ENCODE measurements around the gene ESAM. TPM values are rescaled to one million over a fixed set of nuclear protein-coding genes. Genes with fewer than 3 reads are reported as not detected.

ESAM gene
- total RNA-seq, 1 donor from 2014 or later = 0.85 TPM

DNA sequence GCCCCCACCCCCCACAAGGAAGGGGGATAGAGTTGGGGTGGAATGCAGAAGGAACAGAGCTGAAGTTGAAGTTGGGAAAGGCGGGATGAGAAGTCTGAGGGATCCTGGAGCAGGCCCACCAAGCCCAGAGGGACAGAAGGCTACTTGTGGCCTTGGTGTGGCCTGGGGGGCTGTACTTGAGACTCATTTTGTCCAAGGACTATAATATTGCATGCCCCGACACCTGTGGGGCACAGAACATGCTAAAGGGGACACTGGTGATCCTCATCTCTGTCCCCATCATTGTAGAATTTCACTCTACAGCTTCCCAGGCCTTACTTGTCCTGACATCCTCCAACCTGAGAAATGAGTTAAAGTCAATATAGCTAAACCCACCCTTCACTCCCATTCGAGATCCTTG, 1.3 kb downstream of the ESAM start:
- H3K36me3 Mint-ChIP-seq = peaks cover 6% of the 10 kb centered on the region
- H3K4me1 Mint-ChIP-seq = peaks cover 27% of the 10 kb centered on the region
- H3K9me3 Mint-ChIP-seq = no peaks in the 10 kb centered on the region
- DNase-seq (ENCODE audit: low spot score in 2 of 2, unreplicated experiment in 2 of 2) = no peak
- H3K4me3 Mint-ChIP-seq = no peak overlapping the region
- H3K27me3 Mint-ChIP-seq (ENCODE audit: low read depth) = peaks cover 72% of the 10 kb centered on the region
- TF ChIP-seq, protein P1, sequence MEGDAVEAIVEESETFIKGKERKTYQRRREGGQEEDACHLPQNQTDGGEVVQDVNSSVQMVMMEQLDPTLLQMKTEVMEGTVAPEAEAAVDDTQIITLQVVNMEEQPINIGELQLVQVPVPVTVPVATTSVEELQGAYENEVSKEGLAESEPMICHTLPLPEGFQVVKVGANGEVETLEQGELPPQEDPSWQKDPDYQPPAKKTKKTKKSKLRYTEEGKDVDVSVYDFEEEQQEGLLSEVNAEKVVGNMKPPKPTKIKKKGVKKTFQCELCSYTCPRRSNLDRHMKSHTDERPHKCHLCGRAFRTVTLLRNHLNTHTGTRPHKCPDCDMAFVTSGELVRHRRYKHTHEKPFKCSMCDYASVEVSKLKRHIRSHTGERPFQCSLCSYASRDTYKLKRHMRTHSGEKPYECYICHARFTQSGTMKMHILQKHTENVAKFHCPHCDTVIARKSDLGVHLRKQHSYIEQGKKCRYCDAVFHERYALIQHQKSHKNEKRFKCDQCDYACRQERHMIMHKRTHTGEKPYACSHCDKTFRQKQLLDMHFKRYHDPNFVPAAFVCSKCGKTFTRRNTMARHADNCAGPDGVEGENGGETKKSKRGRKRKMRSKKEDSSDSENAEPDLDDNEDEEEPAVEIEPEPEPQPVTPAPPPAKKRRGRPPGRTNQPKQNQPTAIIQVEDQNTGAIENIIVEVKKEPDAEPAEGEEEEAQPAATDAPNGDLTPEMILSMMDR (IDR thresholded peaks at IDR 0.05; ENCODE audit: unreplicated experiment) = no peak
- no peak overlapping the region for H3K27ac Mint-ChIP-seq

DNA sequence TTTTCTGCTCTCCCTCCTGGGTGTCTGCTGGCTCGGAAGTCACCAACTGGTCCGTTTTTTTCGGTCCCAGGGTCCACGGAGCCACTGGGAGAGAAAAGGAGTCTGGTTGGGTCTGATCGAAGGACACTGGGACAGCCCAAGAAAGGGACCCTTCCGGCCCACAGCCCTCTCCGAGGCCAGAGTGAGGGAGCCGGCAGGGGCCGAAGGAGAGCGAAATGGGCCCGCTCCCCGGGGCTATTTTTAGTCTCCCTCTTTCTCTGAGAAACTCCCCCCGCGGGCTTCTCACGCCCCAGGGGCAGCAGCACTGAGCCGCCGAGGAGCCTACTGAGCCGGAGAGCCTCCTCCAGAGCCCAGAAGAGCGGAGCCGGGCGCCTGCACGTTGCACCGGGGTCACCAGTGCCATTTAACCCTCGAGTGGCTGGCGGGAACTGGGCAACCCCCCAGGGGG, 1.9 kb downstream of the ESAM start:
- TF ChIP-seq, protein P1 (IDR thresholded peaks at IDR 0.05; ENCODE audit: unreplicated experiment) = no peak
- no peak overlapping the region for H3K27ac Mint-ChIP-seq
- peaks cover 6% of the 10 kb centered on the region for H3K36me3 Mint-ChIP-seq
- peaks cover 76% of the 10 kb centered on the region for H3K27me3 Mint-ChIP-seq (ENCODE audit: low read depth)
- no peaks in the 10 kb centered on the region for H3K9me3 Mint-ChIP-seq
- H3K4me3 Mint-ChIP-seq = no peak overlapping the region
- peaks cover 27% of the 10 kb centered on the region for H3K4me1 Mint-ChIP-seq
- DNase-seq (ENCODE audit: low spot score in 2 of 2, unreplicated experiment in 2 of 2) = no peak

DNA sequence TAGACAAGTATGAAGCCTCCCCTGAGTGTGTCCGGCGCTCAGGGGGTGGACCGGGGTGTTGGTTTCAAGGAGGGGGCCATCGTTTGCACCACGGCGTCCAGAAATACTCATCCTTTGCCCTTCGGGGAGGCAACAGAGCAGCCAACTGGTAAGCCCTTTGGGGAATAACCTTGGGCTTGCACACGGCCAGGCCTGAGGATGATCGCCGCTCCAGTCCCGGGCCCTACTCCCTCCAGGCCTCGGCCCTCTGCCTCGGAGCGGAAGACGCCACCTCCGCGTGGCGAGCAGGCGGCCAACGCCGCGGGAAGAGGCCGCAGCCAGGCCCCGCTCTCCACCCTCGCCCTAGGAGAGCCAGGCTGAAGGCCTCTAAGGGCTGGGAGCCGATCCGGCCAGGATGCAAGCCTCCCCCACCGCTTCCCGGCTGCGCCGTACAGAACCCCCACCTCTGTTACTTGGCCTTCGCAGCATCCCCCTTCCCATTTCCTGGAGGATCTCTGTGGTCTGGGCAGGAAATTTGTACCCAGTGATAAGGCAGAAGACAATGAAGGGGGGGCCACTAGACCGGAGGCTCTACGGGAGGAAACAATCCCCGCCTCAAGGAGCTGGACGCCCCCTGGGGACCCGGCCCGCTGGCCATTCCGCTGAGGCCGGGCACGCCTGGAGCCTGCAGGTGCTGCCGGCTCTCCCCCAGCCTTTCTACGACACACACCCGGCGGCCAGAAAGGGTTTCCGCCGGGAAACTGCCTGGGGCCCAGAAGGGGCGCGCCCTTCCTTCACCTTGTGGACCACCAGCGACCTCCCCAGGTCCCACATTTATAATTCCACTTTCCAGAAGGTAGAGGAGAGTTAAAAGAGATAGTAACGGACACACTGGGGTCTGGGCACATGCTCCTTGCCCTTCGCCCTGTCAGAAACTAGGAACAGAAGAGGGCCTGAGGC, 2.6 kb downstream of the ESAM start:
- H3K36me3 Mint-ChIP-seq = peaks cover 1% of the 10 kb centered on the region
- peak overlapping the region; percentile 64 for H3K4me3 Mint-ChIP-seq
- DNase-seq (ENCODE audit: low spot score in 2 of 2, unreplicated experiment in 2 of 2) = no peak
- no peaks in the 10 kb centered on the region for H3K9me3 Mint-ChIP-seq
- TF ChIP-seq, protein P1 (IDR thresholded peaks at IDR 0.05; ENCODE audit: unreplicated experiment) = no peak
- H3K4me1 Mint-ChIP-seq = peaks cover 27% of the 10 kb centered on the region
- peaks cover 82% of the 10 kb centered on the region for H3K27me3 Mint-ChIP-seq (ENCODE audit: low read depth)
- no peak overlapping the region for H3K27ac Mint-ChIP-seq

- TF ChIP-seq, protein P1 (IDR thresholded peaks at IDR 0.05; ENCODE audit: unreplicated experiment) = peak; percentile 64
- peaks cover 91% of the 10 kb centered on the region for H3K27me3 Mint-ChIP-seq (ENCODE audit: low read depth)
- H3K36me3 Mint-ChIP-seq = no peaks in the 10 kb centered on the region
- peak overlapping the region; percentile 64 for H3K4me3 Mint-ChIP-seq
- peak in 1 of 2 experiments; percentile 77 for DNase-seq (ENCODE audit: low spot score in 2 of 2, unreplicated experiment in 2 of 2)
- H3K9me3 Mint-ChIP-seq = no peaks in the 10 kb centered on the region
- H3K4me1 Mint-ChIP-seq = peaks cover 23% of the 10 kb centered on the region
- no peak overlapping the region for H3K27ac Mint-ChIP-seq
Measured at GRCh38 chr11:124758355-124759265, 3.5 kb downstream of the ESAM start.

DNA sequence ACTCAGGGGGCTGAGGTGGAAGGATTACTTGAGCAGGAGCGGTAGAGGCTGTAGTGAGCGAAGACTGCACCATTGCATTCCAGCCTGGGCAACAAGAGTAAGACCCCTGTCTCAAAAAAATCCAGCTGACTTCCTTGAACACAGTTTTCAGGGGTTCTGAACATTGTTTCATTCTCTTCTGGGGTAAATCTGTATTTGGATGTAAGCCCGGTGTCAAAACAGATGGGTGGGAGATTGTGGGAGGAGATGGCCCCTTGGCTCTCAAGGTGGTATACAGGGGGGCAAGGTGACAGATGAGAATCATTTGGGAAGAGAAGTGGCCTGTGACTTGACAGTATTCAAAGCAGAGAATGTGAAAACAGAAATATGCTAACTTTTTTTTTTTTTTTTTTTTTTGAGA, 4.8 kb downstream of the ESAM start:
- Mint-ChIP-seq H3K4me1 (peaks cover 19% of the 10 kb centered on the region), H3K36me3 (no peaks in the 10 kb centered on the region), H3K27ac (no peak overlapping the region), H3K4me3 (no peak overlapping the region), H3K9me3 (no peaks in the 10 kb centered on the region), H3K27me3 (ENCODE audit: low read depth) (peaks cover 94% of the 10 kb centered on the region)
- no peak for DNase-seq (ENCODE audit: low spot score in 2 of 2, unreplicated experiment in 2 of 2)
- TF ChIP-seq, protein P1 (IDR thresholded peaks at IDR 0.05; ENCODE audit: unreplicated experiment) = no peak

Data from mesothelial cell of epicardium (in vitro differentiated cells).